Trophoblast cell (in vitro differentiated cells and primary cell): ENCODE data around the gene LDB3.

Experiments
- DNase-seq, 2 donors: peaks; one replicate each; pipeline ENCODE4 v3.0.0-alpha.2; 2016
- H2AFZ ChIP-seq: 2 replicates; pipeline ENCODE4 v1.6.1; 2013; ENCODE audit warnings: low read length, moderate library complexity, mild to moderate bottlenecking; ENCODE audit not compliant: insufficient read depth, poor library complexity
- H2AK5ac ChIP-seq: 2 replicates; pipeline ENCODE4 v1.6.1; 2013; ENCODE audit warnings: mild to moderate bottlenecking, low read length
- H2BK120ac ChIP-seq: 2 replicates; pipeline ENCODE4 v1.6.1; 2013; ENCODE audit warnings: low read length, mild to moderate bottlenecking, moderate library complexity; ENCODE audit not compliant: insufficient read depth, poor library complexity
- H2BK12ac ChIP-seq: 2 replicates; pipeline ENCODE4 v1.6.1; 2013; ENCODE audit warnings: mild to moderate bottlenecking, low read length, moderate library complexity
- H2BK5ac ChIP-seq: 2 replicates; pipeline ENCODE4 v1.6.1; 2013; ENCODE audit warnings: low read length, low read depth, moderate library complexity, mild to moderate bottlenecking; ENCODE audit not compliant: poor library complexity
- H3K14ac ChIP-seq: 2 replicates; pipeline ENCODE4 v1.6.1; 2013; ENCODE audit warnings: mild to moderate bottlenecking, low read length
- H3K18ac ChIP-seq: 2 replicates; pipeline ENCODE4 v1.6.1; 2013; ENCODE audit warnings: mild to moderate bottlenecking, low read length
- H3K23ac ChIP-seq: 2 replicates; pipeline ENCODE4 v1.6.1; 2013; ENCODE audit warnings: low read length
- H3K27ac ChIP-seq: 2 replicates; pipeline ENCODE4 v1.5.1; 2013; ENCODE audit warnings: low read depth, mild to moderate bottlenecking, inconsistent platforms, low read length, moderate library complexity
- H3K27me3 ChIP-seq: 2 replicates; pipeline ENCODE4 v1.6.1; 2013; ENCODE audit warnings: inconsistent platforms, mild to moderate bottlenecking, low read length, moderate library complexity; ENCODE audit not compliant: insufficient read depth
- H3K36me3 ChIP-seq, 2 experiments: 1 replicate in 1 of 2; 2 replicates in 1 of 2; pipeline ENCODE4 v1.6.1; 2013; ENCODE audit warnings: low read length in 2 of 2, mild to moderate bottlenecking in 2 of 2, moderate library complexity in 1 of 2; ENCODE audit not compliant: insufficient read depth in 2 of 2, control insufficient read depth in 1 of 2
- H3K4ac ChIP-seq: 2 replicates; pipeline ENCODE4 v1.6.1; 2013; ENCODE audit warnings: low read depth, mild to moderate bottlenecking, low read length, moderate library complexity
- H3K4me1 ChIP-seq, 2 experiments: 1 replicate in 1 of 2; 2 replicates in 1 of 2; pipeline ENCODE4 v1.6.1; 2013; ENCODE audit warnings: low read length in 2 of 2, mild to moderate bottlenecking in 2 of 2, moderate library complexity in 1 of 2; ENCODE audit not compliant: insufficient read depth in 2 of 2, control insufficient read depth in 1 of 2
- H3K4me2 ChIP-seq: 2 replicates; pipeline ENCODE4 v1.6.1; 2013; ENCODE audit warnings: inconsistent platforms, mild to moderate bottlenecking, low read length, moderate library complexity
- H3K4me3 ChIP-seq: 2 replicates; pipeline ENCODE4 v1.5.1; 2013; ENCODE audit warnings: mild to moderate bottlenecking, low read depth, low read length, inconsistent platforms
- H3K79me1 ChIP-seq: one replicate; pipeline ENCODE4 v1.6.1; 2013; ENCODE audit warnings: low read length
- H3K79me2 ChIP-seq: 2 replicates; pipeline ENCODE4 v1.6.1; 2013; ENCODE audit warnings: low read length, mild to moderate bottlenecking; ENCODE audit not compliant: control insufficient read depth, insufficient read depth, poor library complexity
- H3K9ac ChIP-seq: 2 replicates; pipeline ENCODE4 v1.6.1; 2013; ENCODE audit warnings: mild to moderate bottlenecking, low read length
- H3K9me3 ChIP-seq: 2 replicates; pipeline ENCODE4 v1.6.1; 2013; ENCODE audit warnings: low read depth, mild to moderate bottlenecking, control low read depth, inconsistent platforms, low read length; ENCODE audit not compliant: insufficient read depth
- H4K12ac ChIP-seq: 2 replicates; pipeline ENCODE4 v1.6.1; 2013; ENCODE audit warnings: low read depth, mild to moderate bottlenecking, low read length, moderate library complexity
- H4K8ac ChIP-seq: 2 replicates; pipeline ENCODE4 v1.6.1; 2013; ENCODE audit warnings: low read depth, mild to moderate bottlenecking, low read length, moderate library complexity
- H4K91ac ChIP-seq: one replicate; pipeline ENCODE4 v1.6.1; 2013; ENCODE audit warnings: low read depth, mild to moderate bottlenecking, low read length, moderate library complexity
- WGBS: extraction: QIAGEN DNeasy Blood & Tissue Kit; methylation state at CpG from one replicate; pipeline ENCODE4 v1.1.7; 2013; ENCODE audit warnings: missing lambda C conversion rate; ENCODE audit not compliant: insufficient read length, insufficient coverage; ENCODE audit errors: extremely low coverage; 5-methylcytosine and 5-hydroxymethylcytosine counted together

Gene LDB3

GRCh38 chr10:86775870-86776180, 107.5 kb downstream of the LDB3 start:
- Histone ChIP-seq H3K23ac (no peak overlapping the region), H2AK5ac (no peak overlapping the region), H3K4me3 (no peak overlapping the region), H2BK5ac (no peak overlapping the region), H3K36me3 (peaks cover 3 to 5% of the 10 kb centered on the region in 2 experiments), H3K79me2 (peaks cover 11% of the 10 kb centered on the region), H4K12ac (no peak overlapping the region), H4K91ac (no peak overlapping the region), H4K8ac (peak overlapping the region; percentile 60), H2AFZ (no peak overlapping the region), H3K27me3 (no peaks in the 10 kb centered on the region), H3K79me1 (no peaks in the 10 kb centered on the region), H3K9ac (no peak overlapping the region), H3K4me2 (no peak overlapping the region), H3K27ac (no peak overlapping the region), H2BK12ac (peak overlapping the region; percentile 76), H3K18ac (peak overlapping the region; percentile 59), H3K14ac (no peak overlapping the region), H3K9me3 (no peaks in the 10 kb centered on the region), H3K4ac (peak overlapping the region; percentile 86), H3K4me1 (peaks cover 2 to 6% of the 10 kb centered on the region in 2 experiments), H2BK120ac (no peak overlapping the region)
- DNase-seq = no peak
- WGBS = no CpG with 5 or more reads among the region's 3 CpGs

- Histone ChIP-seq H2BK120ac (no peak overlapping the region), H3K18ac (no peak overlapping the region), H3K79me2 (peaks cover 14% of the 10 kb centered on the region), H3K9ac (no peak overlapping the region), H3K36me3 (peaks cover 3 to 5% of the 10 kb centered on the region in 2 experiments), H2AK5ac (no peak overlapping the region), H3K4me2 (no peak overlapping the region), H3K4me3 (no peak overlapping the region), H4K12ac (no peak overlapping the region), H4K8ac (peak overlapping the region; percentile 38), H3K4ac (peak overlapping the region; percentile 86), H3K27me3 (no peaks in the 10 kb centered on the region), H3K9me3 (no peaks in the 10 kb centered on the region), H3K4me1 (peaks cover 2 to 6% of the 10 kb centered on the region in 2 experiments), H3K23ac (no peak overlapping the region), H2BK12ac (no peak overlapping the region), H3K14ac (no peak overlapping the region), H4K91ac (no peak overlapping the region), H2AFZ (no peak overlapping the region), H3K79me1 (no peaks in the 10 kb centered on the region), H2BK5ac (no peak overlapping the region), H3K27ac (no peak overlapping the region)
- no CpG with 5 or more reads among the region's 5 CpGs for WGBS
- DNase-seq = peak in 1 of 2 donors; percentile 11
Measured at GRCh38 chr10:86779220-86780017, 111.1 kb downstream of the LDB3 start.

- no peak overlapping the region for H4K8ac ChIP-seq
- H2BK12ac ChIP-seq = no peak overlapping the region
- peaks cover 3 to 5% of the 10 kb centered on the region in 2 experiments for H3K36me3 ChIP-seq
- no peak overlapping the region for H3K23ac ChIP-seq
- H3K9ac ChIP-seq = no peak overlapping the region
- DNase-seq = no peak
- peaks cover 15% of the 10 kb centered on the region for H3K79me2 ChIP-seq
- H2AFZ ChIP-seq = no peak overlapping the region
- no peak overlapping the region for H3K18ac ChIP-seq
- H3K14ac ChIP-seq = no peak overlapping the region
- peaks cover 2 to 8% of the 10 kb centered on the region in 2 experiments for H3K4me1 ChIP-seq
- H3K27me3 ChIP-seq = no peaks in the 10 kb centered on the region
- H3K4me2 ChIP-seq = no peak overlapping the region
- no peak overlapping the region for H3K27ac ChIP-seq
- H3K79me1 ChIP-seq = no peaks in the 10 kb centered on the region
- H2AK5ac ChIP-seq = no peak overlapping the region
- no peak overlapping the region for H4K12ac ChIP-seq
- peak overlapping the region; percentile 91 for H3K4ac ChIP-seq
- no peak overlapping the region for H2BK5ac ChIP-seq
- no CpG with 5 or more reads among the region's 1 CpG for WGBS
- no peak overlapping the region for H4K91ac ChIP-seq
- no peaks in the 10 kb centered on the region for H3K9me3 ChIP-seq
- no peak overlapping the region for H3K4me3 ChIP-seq
- H2BK120ac ChIP-seq = no peak overlapping the region
Measured at GRCh38 chr10:86782701-86783418, 114.5 kb downstream of the LDB3 start.

DNA sequence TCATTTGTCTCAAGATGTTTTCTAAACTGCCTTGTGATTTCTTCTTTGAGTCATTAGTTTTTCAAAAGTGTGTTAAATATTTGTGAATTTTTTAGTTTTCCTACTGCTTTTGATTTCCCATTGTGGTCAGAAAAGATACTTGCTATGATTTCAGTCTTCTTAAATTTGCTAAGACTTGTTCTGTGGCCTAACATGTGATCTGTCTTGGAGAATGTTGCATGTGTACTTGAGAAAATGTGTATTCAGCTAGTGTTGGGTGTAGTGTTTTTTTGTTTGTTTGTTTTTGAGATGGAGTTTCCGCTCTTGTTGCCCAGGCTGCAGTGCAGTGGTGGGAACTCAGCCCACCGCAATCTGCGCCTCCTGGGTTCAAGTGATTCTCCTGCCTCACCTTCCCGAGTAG, 116.7 kb downstream of the LDB3 start:
- Histone ChIP-seq H3K27me3 (no peaks in the 10 kb centered on the region), H3K79me2 (peaks cover 9% of the 10 kb centered on the region), H3K79me1 (no peaks in the 10 kb centered on the region), H3K4me1 (peaks cover 2 to 8% of the 10 kb centered on the region in 2 experiments), H3K14ac (no peak overlapping the region), H3K4ac (peak overlapping the region; percentile 34), H2AK5ac (no peak overlapping the region), H3K4me2 (no peak overlapping the region), H4K8ac (no peak overlapping the region), H3K4me3 (no peak overlapping the region), H2BK120ac (no peak overlapping the region), H3K27ac (no peak overlapping the region), H3K18ac (no peak overlapping the region), H4K91ac (no peak overlapping the region), H2BK5ac (no peak overlapping the region), H3K23ac (no peak overlapping the region), H3K9ac (no peak overlapping the region), H3K36me3 (no peaks in the 10 kb centered on the region), H4K12ac (no peak overlapping the region), H3K9me3 (no peaks in the 10 kb centered on the region), H2AFZ (no peak overlapping the region), H2BK12ac (no peak overlapping the region)
- no CpG with 5 or more reads among the region's 4 CpGs for WGBS
- DNase-seq = no peak
